Measurements from ENCODE around the gene MBOAT2. TPM values are rescaled to one million over a fixed set of nuclear protein-coding genes. Genes with fewer than 3 reads are reported as not detected.

The MBOAT2 gene
- total and polyA plus RNA-seq, 2 experiments from 2014 or later = 15.9 to 22.7 TPM

GRCh38 chr2:8862230-8862629 is 141.3 kb downstream of the MBOAT2 start (continued):
- TF ChIP-seq, protein P1, sequence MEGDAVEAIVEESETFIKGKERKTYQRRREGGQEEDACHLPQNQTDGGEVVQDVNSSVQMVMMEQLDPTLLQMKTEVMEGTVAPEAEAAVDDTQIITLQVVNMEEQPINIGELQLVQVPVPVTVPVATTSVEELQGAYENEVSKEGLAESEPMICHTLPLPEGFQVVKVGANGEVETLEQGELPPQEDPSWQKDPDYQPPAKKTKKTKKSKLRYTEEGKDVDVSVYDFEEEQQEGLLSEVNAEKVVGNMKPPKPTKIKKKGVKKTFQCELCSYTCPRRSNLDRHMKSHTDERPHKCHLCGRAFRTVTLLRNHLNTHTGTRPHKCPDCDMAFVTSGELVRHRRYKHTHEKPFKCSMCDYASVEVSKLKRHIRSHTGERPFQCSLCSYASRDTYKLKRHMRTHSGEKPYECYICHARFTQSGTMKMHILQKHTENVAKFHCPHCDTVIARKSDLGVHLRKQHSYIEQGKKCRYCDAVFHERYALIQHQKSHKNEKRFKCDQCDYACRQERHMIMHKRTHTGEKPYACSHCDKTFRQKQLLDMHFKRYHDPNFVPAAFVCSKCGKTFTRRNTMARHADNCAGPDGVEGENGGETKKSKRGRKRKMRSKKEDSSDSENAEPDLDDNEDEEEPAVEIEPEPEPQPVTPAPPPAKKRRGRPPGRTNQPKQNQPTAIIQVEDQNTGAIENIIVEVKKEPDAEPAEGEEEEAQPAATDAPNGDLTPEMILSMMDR (conservative IDR thresholded peaks at IDR 0.05; ENCODE audit: low read depth in 2 of 2) = no peak
- TF ChIP-seq REST (IDR thresholded peaks at IDR 0.05; ENCODE audit: unreplicated experiment) = no peak

- no peak overlapping the region for H3K4me2 ChIP-seq
- H2AFZ ChIP-seq = no peak overlapping the region
- no peaks in the 10 kb centered on the region for H3K9me2 ChIP-seq (ENCODE audit: insufficient read depth)
- ATAC-seq (no peak), DNase-seq (ENCODE audit: low spot score) (no peak)
- H3K36me3 Mint-ChIP-seq (ENCODE audit: low read depth) = no peaks in the 10 kb centered on the region
- H3K4me3 Mint-ChIP-seq = no peak overlapping the region
- H3K79me2 ChIP-seq (replicated peaks; ENCODE audit: insufficient read depth) = no peaks in the 10 kb centered on the region
- H3K4me1 ChIP-seq (ENCODE audit: insufficient read depth) = no peaks in the 10 kb centered on the region
- H3K4me1 Mint-ChIP-seq = no peaks in the 10 kb centered on the region
- H3K9me3 Mint-ChIP-seq = no peaks in the 10 kb centered on the region
- H3K4me3 ChIP-seq = no peak overlapping the region
- no peaks in the 10 kb centered on the region for H3K36me3 ChIP-seq (ENCODE audit: insufficient read depth)
- H3K27ac Mint-ChIP-seq = no peak overlapping the region
- no peak overlapping the region for H3K27ac ChIP-seq (ENCODE audit: low read depth)
- no peaks in the 10 kb centered on the region for H3K27me3 ChIP-seq (ENCODE audit: insufficient read depth)
- TF ChIP-seq ZNF462 (CRISPR knock-in tag; IDR thresholded peaks at IDR 0.05) (no peak), NANOG (IDR thresholded peaks at IDR 0.05; ENCODE audit: borderline replicate concordance) (no peak), EZH2phosphoT487 (IDR thresholded peaks at IDR 0.05; ENCODE audit: unreplicated experiment) (no peak), STAT1 (IDR thresholded peaks at IDR 0.05; ENCODE audit: unreplicated experiment) (no peak)
- TF ChIP-seq, protein P2, sequence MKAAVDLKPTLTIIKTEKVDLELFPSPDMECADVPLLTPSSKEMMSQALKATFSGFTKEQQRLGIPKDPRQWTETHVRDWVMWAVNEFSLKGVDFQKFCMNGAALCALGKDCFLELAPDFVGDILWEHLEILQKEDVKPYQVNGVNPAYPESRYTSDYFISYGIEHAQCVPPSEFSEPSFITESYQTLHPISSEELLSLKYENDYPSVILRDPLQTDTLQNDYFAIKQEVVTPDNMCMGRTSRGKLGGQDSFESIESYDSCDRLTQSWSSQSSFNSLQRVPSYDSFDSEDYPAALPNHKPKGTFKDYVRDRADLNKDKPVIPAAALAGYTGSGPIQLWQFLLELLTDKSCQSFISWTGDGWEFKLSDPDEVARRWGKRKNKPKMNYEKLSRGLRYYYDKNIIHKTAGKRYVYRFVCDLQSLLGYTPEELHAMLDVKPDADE (IDR thresholded peaks at IDR 0.05) = no peak
- no peaks in the 10 kb centered on the region for H4K20me1 ChIP-seq (replicated peaks; ENCODE audit: insufficient read depth)
- no peaks in the 10 kb centered on the region for H3K27me3 Mint-ChIP-seq (ENCODE audit: insufficient read depth, low read depth, poor library complexity)
- H3F3A ChIP-seq (replicated peaks; ENCODE audit: low read depth) = no peaks in the 10 kb centered on the region
Measured at GRCh38 chr2:8861797-8862196, 141.7 kb downstream of the MBOAT2 start.

Data from GM23338 (cell line).